Esophagus squamous epithelium (tissue), 4 donors: ENCODE data around the gene OSBPL8.

Experiments used
- POLR2A ChIP-seq, 4 donors: fragments of 450-650 bp; IDR thresholded peaks; one replicate each; pipeline ENCODE4 v1.6.1; 2017; ENCODE audit warnings: antibody characterized with exemption in 4 of 4, mild to moderate bottlenecking in 4 of 4, moderate library complexity in 3 of 4
- TF ChIP-seq, protein P1 (sequence below), 6 experiments: fragments of 450-650 bp in 4 of 6; fragments of 200-600 bp in 2 of 6; sonication (generic) in 2 of 6; IDR thresholded peaks; one replicate each; pipeline ENCODE4 v1.5.1; 2016 to 2019; ENCODE audit warnings: antibody characterized with exemption in 6 of 6, mild to moderate bottlenecking in 4 of 6, moderate library complexity in 4 of 6

GRCh38 chr12:76515271-76515670 lies 44.3 kb downstream of the OSBPL8 start:
- TF ChIP-seq, protein P1, sequence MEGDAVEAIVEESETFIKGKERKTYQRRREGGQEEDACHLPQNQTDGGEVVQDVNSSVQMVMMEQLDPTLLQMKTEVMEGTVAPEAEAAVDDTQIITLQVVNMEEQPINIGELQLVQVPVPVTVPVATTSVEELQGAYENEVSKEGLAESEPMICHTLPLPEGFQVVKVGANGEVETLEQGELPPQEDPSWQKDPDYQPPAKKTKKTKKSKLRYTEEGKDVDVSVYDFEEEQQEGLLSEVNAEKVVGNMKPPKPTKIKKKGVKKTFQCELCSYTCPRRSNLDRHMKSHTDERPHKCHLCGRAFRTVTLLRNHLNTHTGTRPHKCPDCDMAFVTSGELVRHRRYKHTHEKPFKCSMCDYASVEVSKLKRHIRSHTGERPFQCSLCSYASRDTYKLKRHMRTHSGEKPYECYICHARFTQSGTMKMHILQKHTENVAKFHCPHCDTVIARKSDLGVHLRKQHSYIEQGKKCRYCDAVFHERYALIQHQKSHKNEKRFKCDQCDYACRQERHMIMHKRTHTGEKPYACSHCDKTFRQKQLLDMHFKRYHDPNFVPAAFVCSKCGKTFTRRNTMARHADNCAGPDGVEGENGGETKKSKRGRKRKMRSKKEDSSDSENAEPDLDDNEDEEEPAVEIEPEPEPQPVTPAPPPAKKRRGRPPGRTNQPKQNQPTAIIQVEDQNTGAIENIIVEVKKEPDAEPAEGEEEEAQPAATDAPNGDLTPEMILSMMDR (IDR thresholded peaks at IDR 0.05) = no peak
- no peak for TF ChIP-seq POLR2A (IDR thresholded peaks at IDR 0.05)
